GM10266 (cell line): ENCODE measurements around the gene MTF2.

Experiments used
- DNase-seq: peaks from one replicate; pipeline ENCODE4 v3.0.0; 2012; ENCODE audit errors: extremely low spot score
- TF ChIP-seq, protein P1 (sequence below): IDR thresholded peaks from 2 replicates; pipeline ENCODE4 v1.5.1; 2012; ENCODE audit warnings: mild to moderate bottlenecking, low read depth; ENCODE audit not compliant: control insufficient read depth, insufficient read depth; ENCODE audit errors: missing control alignments

Gene MTF2

DNA sequence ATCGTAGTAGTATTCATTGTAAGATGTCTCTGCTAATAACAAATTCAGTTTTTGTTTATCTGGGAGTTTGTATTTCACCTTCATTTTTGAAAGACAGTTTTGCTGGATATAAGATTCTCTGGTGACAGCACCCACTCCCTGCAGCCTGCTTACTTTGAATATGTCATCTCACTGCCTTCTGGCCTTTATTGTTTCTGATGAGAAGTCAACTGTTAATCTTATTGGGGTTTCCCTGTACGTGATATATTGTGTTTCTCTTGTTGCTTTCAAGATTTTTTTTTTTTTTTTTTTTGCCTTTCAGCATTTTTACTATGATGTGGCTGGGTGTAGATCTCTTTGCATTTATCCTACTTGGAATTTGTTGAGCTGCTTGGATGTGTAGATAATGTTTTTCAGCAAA, 29.3 kb downstream of the MTF2 start:
- DNase-seq, result no peak
- TF ChIP-seq, protein P1, sequence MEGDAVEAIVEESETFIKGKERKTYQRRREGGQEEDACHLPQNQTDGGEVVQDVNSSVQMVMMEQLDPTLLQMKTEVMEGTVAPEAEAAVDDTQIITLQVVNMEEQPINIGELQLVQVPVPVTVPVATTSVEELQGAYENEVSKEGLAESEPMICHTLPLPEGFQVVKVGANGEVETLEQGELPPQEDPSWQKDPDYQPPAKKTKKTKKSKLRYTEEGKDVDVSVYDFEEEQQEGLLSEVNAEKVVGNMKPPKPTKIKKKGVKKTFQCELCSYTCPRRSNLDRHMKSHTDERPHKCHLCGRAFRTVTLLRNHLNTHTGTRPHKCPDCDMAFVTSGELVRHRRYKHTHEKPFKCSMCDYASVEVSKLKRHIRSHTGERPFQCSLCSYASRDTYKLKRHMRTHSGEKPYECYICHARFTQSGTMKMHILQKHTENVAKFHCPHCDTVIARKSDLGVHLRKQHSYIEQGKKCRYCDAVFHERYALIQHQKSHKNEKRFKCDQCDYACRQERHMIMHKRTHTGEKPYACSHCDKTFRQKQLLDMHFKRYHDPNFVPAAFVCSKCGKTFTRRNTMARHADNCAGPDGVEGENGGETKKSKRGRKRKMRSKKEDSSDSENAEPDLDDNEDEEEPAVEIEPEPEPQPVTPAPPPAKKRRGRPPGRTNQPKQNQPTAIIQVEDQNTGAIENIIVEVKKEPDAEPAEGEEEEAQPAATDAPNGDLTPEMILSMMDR, result no peak

DNA sequence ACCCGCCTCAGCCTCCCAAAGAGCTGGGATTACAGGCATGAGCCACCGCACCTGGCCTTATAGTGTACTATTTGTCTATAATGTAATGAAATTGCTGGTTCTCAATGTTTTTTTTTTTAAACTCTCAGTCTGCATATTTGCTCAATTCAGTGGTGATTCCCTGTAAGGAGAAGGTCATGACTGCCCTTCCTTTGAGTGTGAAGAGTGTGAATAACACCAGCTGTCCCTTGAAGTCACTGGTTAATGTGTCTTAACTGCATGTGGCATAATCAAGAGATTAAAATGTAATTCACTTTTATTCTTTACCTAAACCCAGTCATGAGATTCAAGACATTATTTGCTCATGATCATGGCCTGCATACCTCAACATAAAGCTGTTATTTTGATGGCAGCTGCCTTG, 30.5 kb downstream of the MTF2 start:
- no peak for DNase-seq
- TF ChIP-seq, protein P1, result no peak

DNA sequence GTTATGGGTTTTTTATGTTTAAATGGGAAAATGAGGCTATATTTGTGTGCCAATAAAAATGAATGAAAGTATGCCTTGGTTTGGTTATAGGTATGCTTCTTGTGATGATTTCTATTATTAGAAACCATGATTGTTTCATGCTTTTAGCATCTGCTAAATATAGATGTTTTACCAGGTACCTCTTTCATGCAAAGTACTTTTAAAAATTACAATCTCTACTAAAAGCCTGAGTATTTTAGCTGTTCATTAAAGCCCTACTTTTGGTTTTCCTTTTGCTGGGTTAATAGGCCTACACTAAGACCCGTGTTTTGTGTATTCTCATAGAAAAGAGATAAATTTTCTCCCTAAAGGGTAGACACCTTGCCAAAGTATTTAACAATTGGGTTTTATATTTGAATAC, 32.0 kb downstream of the MTF2 start:
- DNase-seq, result no peak
- TF ChIP-seq, protein P1, result no peak

DNA sequence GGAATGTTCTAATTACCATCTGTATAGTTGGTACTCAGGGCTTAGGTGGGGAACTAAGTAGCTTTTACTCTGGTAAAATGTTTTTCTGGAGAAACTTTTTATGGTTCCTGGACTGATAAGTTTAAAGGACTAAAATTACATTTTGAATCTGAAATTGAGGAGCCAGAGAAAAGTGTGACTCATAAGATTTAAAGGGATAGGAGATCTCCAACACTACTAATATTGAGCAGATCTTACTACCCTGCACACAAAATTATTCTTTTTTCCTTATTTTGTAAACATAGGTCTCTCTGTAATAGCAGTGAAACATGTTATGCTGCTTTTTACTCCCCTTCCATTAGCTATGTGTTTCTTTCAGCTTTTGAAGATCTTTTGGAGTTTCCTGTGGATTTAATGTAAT, 32.5 kb downstream of the MTF2 start:
- TF ChIP-seq, protein P1, result no peak
- DNase-seq, result no peak

DNA sequence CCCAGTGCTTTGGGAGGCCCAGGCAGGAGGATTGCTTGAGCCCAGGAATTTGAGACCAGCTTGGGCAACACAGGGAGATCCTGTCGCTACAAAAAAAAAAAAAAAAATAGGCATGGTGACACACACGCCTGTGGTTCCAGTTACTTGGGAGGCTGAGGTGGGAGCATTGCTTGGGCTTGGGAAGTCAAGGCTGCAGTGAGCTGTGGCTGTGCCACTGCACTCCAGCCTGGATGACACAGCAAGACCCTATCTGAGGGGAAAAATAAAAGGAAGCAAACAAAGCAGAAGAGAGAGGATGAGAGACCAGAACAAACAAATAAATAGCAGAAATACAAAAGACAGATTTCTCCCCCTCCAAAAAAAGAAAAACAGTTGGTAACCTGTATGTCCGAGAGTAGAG, 34.0 kb downstream of the MTF2 start:
- TF ChIP-seq, protein P1, result no peak
- DNase-seq, result no peak

DNA sequence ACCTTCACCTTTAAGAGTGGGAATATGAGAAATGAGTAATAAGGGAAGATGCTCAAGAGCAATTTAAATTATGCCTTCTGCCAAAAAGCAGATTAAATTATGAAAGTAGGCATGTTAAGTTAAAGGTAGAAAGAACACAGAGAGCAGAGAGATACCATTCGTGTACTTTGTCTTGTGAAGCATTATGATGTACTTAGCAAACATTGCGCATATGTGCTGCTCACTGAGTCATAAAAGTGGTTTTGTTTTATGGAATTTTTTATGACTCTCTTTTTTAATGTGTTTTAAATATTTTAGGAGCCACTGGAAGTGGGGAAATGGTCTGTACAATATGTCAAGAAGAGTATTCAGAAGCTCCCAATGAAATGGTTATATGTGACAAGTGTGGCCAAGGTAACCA, 35.3 kb downstream of the MTF2 start:
- no peak for DNase-seq
- TF ChIP-seq, protein P1, result no peak

DNA sequence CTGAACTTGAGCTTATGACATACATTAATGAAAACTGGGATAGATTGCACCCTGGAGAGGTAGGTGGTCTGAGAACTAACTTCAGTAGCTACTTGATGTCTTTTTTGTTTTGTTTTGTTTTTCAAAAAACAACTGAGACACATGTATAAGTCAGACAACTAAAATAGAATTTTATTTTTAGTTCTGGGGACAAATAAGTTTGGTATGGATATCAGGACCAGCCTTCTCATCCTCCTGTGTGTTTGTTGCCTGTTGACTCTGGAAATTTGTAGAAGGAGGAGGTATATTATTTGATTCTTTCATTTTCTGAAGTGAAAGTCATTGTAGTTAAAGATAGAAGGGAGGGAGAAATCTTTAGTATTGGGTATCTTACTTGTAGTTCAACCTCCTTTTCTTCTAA, 41.5 kb downstream of the MTF2 start:
- TF ChIP-seq, protein P1, result no peak

More for the DNA sequence above, 41.5 kb downstream of the MTF2 start:
- no peak for DNase-seq
